Right atrium auricular region (tissue), 2 donors: ENCODE results near the gene PBX2. TPM values are rescaled to one million over a fixed set of nuclear protein-coding genes. Genes with fewer than 3 reads are reported as not detected.

ENCODE experiments used
- DNase-seq: peaks from one replicate; pipeline ENCODE4 v3.0.0-alpha.2; 2019; ENCODE audit warnings: low spot score
- H3K27ac ChIP-seq, 2 donors: fragments of 200-600 bp; sonication (generic); 1 replicate in 1 of 2; 2 replicates in 1 of 2; pipeline ENCODE4 v1.5.1; 2016 to 2019
- H3K27me3 ChIP-seq, 2 donors: fragments of 200-600 bp; sonication (generic); one replicate each; pipeline versions ENCODE4 v1.5.1 to v1.6.0; 2017 to 2019
- H3K36me3 ChIP-seq: fragments of 200-600 bp; sonication (generic); one replicate; pipeline ENCODE4 v1.5.1; 2016
- H3K4me1 ChIP-seq, 2 donors: fragments of 200-600 bp; sonication (generic); one replicate each; pipeline versions ENCODE4 v1.5.1 to v1.6.0; 2017 to 2019
- H3K4me3 ChIP-seq, 2 donors: fragments of 200-600 bp; sonication (generic); 1 replicate in 1 of 2; 2 replicates in 1 of 2; pipeline ENCODE4 v1.5.1; 2017 to 2019; ENCODE audit warnings: mild to moderate bottlenecking in 1 of 2, moderate library complexity in 1 of 2
- H3K9me3 ChIP-seq, 2 donors: fragments of 200-600 bp; sonication (generic); one replicate each; pipeline ENCODE4 v1.5.1; 2019
- microRNA-seq, 2 donors: library from miRNA; unstranded; fragments of <30 nt; microRNA quantifications; one replicate each; pipeline ENCODE4, GENCODE V29; 2016 to 2017; ENCODE audit warnings: borderline number of aligned reads in 2 of 2, borderline replicate concordance in 1 of 2
- total RNA-seq, 2 donors: library from RNA; depleted of rRNA; stranded (reverse); fragments of >200 nt; gene quantifications; one replicate each; pipeline ENCODE4 v1.1.0, GENCODE V29; 2016
- TF ChIP-seq, protein P1 (sequence below), 2 donors: fragments of 200-600 bp; sonication (generic); IDR thresholded peaks; one replicate each; pipeline ENCODE4 v1.5.1; 2019; ENCODE audit warnings: antibody characterized with exemption in 2 of 2

Gene PBX2
- total RNA-seq, 2 donors from 2014 or later, result 26.0 to 32.5 TPM

DNA sequence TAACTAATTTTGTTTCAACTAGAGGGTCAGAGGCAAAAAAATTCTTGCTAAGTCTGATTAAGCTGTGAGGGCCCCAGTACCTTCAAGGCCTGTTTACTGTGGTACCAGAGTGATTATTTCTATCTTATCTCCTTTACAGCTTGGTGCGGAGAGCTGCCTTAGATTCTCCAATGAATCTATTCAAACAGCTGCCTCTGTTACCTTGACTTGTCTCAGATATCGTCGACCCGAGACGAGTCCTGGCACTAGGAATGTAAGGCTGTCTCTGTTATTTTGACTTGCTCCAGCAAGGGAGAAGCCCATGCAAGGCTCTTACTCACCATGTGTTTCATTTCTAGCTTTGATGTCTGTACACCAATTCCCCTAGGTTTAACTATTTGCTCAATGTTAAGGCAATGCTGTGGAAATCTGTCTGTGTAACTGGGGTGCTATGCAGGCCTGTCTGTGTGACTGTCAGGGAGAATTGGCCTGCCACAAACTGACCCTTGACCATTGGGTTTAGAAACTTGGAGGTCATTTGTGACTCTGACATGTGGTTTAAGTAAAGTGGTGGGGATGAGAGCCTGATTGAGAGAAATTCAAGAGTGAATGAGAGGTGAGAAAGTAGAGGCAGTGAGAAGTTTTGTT is 49.5 kb downstream of the PBX2 start:
- no peaks in the 10 kb centered on the region for H3K4me1 ChIP-seq
- TF ChIP-seq, protein P1, sequence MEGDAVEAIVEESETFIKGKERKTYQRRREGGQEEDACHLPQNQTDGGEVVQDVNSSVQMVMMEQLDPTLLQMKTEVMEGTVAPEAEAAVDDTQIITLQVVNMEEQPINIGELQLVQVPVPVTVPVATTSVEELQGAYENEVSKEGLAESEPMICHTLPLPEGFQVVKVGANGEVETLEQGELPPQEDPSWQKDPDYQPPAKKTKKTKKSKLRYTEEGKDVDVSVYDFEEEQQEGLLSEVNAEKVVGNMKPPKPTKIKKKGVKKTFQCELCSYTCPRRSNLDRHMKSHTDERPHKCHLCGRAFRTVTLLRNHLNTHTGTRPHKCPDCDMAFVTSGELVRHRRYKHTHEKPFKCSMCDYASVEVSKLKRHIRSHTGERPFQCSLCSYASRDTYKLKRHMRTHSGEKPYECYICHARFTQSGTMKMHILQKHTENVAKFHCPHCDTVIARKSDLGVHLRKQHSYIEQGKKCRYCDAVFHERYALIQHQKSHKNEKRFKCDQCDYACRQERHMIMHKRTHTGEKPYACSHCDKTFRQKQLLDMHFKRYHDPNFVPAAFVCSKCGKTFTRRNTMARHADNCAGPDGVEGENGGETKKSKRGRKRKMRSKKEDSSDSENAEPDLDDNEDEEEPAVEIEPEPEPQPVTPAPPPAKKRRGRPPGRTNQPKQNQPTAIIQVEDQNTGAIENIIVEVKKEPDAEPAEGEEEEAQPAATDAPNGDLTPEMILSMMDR (IDR thresholded peaks at IDR 0.05), result no peak
- no peaks in the 10 kb centered on the region for H3K9me3 ChIP-seq
- H3K27me3 ChIP-seq, result no peaks in the 10 kb centered on the region
- no peak overlapping the region for H3K4me3 ChIP-seq
- no peaks in the 10 kb centered on the region for H3K36me3 ChIP-seq
- no peak for DNase-seq
- no peak overlapping the region for H3K27ac ChIP-seq

DNA sequence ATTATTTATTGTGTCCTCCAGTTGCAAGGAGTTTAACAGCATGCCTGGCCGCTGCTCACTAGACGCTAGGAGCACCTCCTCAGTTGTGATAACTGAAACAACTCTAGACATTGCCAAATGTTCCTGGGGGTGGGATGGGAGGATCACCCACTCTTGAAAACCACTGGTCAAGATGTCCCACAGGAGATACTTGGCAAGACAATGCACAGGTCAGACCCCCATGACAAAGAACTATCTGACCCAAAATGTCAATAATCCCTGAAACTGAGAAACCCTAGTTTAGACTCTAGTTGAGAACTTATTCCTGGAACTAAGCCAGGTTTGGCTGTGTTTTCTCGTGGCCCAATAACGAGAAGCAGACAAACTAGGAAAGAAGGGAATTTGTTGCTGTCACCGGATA is 50.4 kb downstream of the PBX2 start:
- TF ChIP-seq, protein P1 (IDR thresholded peaks at IDR 0.05), result no peak
- DNase-seq, result no peak

DNA sequence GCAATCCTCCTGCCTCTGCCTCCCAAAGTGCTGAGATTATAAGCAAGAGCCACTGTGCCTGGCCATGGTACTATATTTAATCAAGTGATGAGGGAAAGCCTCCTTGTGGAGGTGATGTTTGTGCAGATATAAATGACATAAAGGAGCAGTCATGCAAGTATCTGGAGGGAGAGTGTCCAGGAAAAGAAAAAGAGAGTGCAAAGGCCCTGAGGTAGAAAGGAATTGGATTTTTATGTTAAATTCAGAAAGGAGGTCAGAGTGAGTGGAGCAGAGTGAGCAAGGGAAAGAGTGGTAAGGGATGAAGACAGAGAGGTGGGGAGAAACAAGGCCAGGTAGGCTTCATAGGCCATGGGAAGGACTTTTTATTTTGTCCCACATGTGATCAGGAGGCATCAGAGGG is 52.5 kb downstream of the PBX2 start:
- H3K27me3 ChIP-seq, result no peaks in the 10 kb centered on the region
- no peak for DNase-seq
- no peaks in the 10 kb centered on the region for H3K4me1 ChIP-seq
- no peaks in the 10 kb centered on the region for H3K36me3 ChIP-seq
- no peaks in the 10 kb centered on the region for H3K9me3 ChIP-seq
- TF ChIP-seq, protein P1 (IDR thresholded peaks at IDR 0.05), result no peak
- no peak overlapping the region for H3K4me3 ChIP-seq
- H3K27ac ChIP-seq, result no peak overlapping the region

More for the DNA sequence above, 50.4 kb downstream of the PBX2 start:
- Histone ChIP-seq H3K9me3 (no peaks in the 10 kb centered on the region), H3K4me3 (no peak overlapping the region), H3K27ac (no peak overlapping the region), H3K27me3 (no peaks in the 10 kb centered on the region), H3K36me3 (no peaks in the 10 kb centered on the region), H3K4me1 (no peaks in the 10 kb centered on the region)

Small RNAs within 50 kb of the gene (microRNA-seq; reads per million reads assigned to microRNA genes)
- gene MIR6721 (2.8 to 4.2 reads per million in 2 donors), gene MIR6833 (0 to 0.71 reads per million in 2 donors)

Other genes starting within 250 kb of the PBX2 start
- 100 to 1,000 TPM in 1 of 2 donors, 10 to 100 TPM in 1; 65.5 to 126 TPM for gene CFB, start 244.1 kb downstream of the PBX2 start, total RNA-seq
- gene NELFE, start 231.2 kb downstream of the PBX2 start, total RNA-seq, result 10 to 100 TPM; 40.0 to 81.7 TPM
- 10 to 100 TPM; 18.7 to 31.6 TPM for gene SKIC2, start 231.0 kb downstream of the PBX2 start, total RNA-seq
- gene DXO, start 218.1 kb downstream of the PBX2 start, total RNA-seq, result 10 to 100 TPM; 12.1 to 14.1 TPM
- 100 to 1,000 TPM; 152 to 175 TPM for gene C4A, start 208.1 kb downstream of the PBX2 start, total RNA-seq
- 100 to 1,000 TPM; 150 to 241 TPM for gene C4B, start 175.4 kb downstream of the PBX2 start, total RNA-seq
- gene CYP21A2, start 151.8 kb downstream of the PBX2 start, total RNA-seq, result 1 to 10 TPM in 1 of 2 donors, under 1 TPM in 1; 0.19 to 1.2 TPM
- gene TNXB, start 80.9 kb downstream of the PBX2 start, total RNA-seq, result 100 to 1,000 TPM; 138 to 210 TPM
- 10 to 100 TPM; 15.0 to 15.3 TPM for gene ATF6B, start 62.0 kb downstream of the PBX2 start, total RNA-seq
- 1 to 10 TPM; 1.1 to 3.4 TPM for gene FKBPL, start 59.9 kb downstream of the PBX2 start, total RNA-seq
- 1 to 10 TPM in 1 of 2 donors, under 1 TPM in 1; 0.70 to 1.1 TPM for gene PRRT1, start 38.3 kb downstream of the PBX2 start, total RNA-seq
- gene PPT2, start 36.1 kb downstream of the PBX2 start, total RNA-seq, result 10 to 100 TPM; 19.5 to 27.0 TPM
- 1 to 10 TPM; 4.8 to 5.2 TPM for gene EGFL8, start 25.6 kb downstream of the PBX2 start, total RNA-seq
- gene AGPAT1, start 14.1 kb downstream of the PBX2 start, total RNA-seq, result 10 to 100 TPM; 59.6 to 77.1 TPM
- 100 to 1,000 TPM; 104 to 106 TPM for gene RNF5, start 11.8 kb downstream of the PBX2 start, total RNA-seq
- 1 to 10 TPM in 1 of 2 donors, under 1 TPM in 1; 0.94 to 1.4 TPM for gene AGER, start 5.9 kb downstream of the PBX2 start, total RNA-seq
- 1 to 10 TPM; 3.6 to 9.0 TPM for gene GPSM3, start 2.4 kb upstream of the PBX2 start, total RNA-seq
- gene NOTCH4, start 33.9 kb upstream of the PBX2 start, total RNA-seq, result 10 to 100 TPM; 16.2 to 22.5 TPM
- gene TSBP1, start 181.7 kb upstream of the PBX2 start, total RNA-seq, result not detected
- not detected for gene BTNL2, start 217.0 kb upstream of the PBX2 start, total RNA-seq
- 10 to 100 TPM; 57.5 to 93.5 TPM for gene HLA-DRA, start 249.7 kb upstream of the PBX2 start, total RNA-seq